HG02852 (cell line): ENCODE measurements around the gene TBC1D5.
A peak's percentile ranks its signal among the peaks of the same experiment; 100 is the strongest.
"Not testable (repeated sequence)": the region's sequence is repeated elsewhere in the genome, so short reads cannot be mapped to it uniquely, and the experiment has no call there.

Experiments
- ATAC-seq: cut with Tn5 transposase; IDR thresholded peaks from one replicate; pipeline ENCODE4 v1.9.1; 2021; ENCODE audit warnings: mild to moderate bottlenecking, moderate library complexity; ENCODE audit not compliant: unreplicated experiment

Gene TBC1D5

DNA sequence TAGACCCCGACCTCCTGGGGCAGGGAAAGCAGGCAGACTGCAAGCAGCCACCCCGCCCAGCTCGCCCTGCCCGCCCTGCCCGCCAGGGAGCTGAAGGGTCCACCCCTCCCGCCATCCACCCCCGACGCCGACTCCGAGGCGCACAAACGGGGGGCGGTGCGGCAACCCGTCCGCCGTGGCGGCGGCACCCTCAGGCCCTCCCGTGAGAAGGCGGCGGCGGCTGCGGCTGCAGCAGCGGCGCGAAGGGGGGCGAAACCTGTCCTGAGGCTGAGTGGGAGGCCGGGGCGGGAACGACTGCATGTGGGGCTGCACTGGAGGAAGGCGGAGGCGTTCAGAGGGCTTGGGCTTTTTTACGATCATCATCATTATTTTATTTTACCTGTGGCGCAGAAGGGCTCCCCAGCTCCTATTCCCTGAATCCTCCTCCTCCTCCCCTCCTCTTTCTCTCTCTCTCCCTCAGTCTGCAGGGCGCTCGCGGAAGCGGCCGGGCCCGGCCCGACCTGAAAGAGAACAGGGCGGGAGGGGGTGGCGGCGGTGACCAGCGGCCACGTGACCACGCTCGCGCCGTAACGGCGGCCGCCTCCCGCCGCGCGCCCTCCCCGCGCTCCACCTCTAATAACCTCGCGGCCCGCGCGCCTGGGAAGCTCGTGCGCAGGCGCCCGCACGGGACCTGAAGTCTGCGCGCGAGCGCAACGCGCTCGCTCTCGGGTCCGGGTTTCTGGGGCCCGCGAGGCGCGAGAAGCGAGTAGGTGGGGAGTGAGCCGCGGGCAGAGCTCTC is at the start of gene TBC1D5:
Gene TBC1D5, minus strand, starts transcription at position 530 of the 778 bp plus-strand sequence. CDS start 234,061 bp downstream, outside the sequence.
- ATAC-seq = peak; percentile 69

GRCh38 chr3:17783426-17783825 is 41.0 kb upstream of the TBC1D5 start:
- ATAC-seq = no peak

- ATAC-seq = no peak
Observed at GRCh38 chr3:17782751-17783150, 40.3 kb upstream of the TBC1D5 start.

DNA sequence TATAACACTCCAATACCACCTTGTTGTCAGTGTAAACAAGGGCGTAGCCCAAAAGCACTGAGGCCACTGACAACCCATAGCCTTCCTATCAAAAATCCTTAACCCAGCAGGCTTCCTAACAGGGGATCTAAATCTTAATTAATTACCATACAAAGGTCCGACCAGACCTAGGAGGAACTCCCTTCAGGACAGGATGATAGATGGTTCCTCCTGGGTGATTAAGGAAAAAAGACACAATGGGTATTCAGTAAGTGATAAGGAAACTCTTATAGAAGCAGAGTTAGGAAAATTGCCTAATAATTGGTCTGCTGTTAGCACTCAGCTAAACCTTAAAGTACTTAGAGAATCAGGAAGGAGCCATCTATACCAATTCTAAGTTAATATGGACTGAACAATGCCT is 37.9 kb upstream of the TBC1D5 start:
- not testable (repeated sequence) for ATAC-seq

DNA sequence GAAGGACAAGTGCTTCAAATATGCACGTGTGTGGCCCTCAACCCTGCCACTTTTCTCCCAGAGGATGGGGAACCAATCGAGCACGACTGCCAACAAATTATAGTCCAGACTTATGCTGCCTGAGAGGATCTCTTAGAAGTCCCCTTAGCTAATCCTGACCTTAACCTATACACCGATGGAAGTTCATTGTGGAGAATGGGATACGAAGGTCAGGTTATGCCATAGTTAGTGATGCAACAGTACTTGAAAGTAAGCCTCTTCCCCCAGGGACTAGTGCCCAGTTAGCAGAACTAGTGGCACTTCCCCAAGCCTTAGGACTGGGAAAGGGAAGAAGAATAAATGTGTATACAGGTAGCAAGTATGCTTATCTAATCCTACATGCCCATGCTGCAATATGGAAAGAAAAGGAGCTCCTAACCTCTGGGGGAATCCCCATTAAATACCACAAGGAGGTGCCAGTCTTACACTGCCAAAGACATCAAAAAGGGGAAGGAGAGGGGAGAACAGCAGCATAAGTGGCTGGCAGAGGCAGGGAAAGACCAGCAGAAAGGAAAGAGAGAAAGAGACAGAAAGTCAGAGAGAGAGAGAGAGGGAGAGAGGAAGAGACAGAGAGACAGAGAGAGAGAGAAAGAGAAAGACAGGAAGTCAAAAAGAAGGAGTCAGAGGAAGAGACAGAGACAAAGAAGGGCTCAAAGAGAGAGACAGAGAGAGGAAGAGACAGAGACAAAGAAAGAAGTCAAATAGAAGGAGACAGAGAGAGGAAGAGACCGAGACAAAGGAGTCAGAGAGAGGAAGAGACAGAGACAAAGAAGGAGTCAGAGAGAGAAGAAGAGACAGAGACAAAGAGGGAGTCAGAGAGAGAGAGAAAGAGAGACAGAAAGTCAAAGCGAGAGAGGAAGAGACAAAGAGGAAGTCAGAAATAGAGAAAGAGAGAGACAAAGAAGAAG is 37.1 kb upstream of the TBC1D5 start:
- not testable (repeated sequence) for ATAC-seq

DNA sequence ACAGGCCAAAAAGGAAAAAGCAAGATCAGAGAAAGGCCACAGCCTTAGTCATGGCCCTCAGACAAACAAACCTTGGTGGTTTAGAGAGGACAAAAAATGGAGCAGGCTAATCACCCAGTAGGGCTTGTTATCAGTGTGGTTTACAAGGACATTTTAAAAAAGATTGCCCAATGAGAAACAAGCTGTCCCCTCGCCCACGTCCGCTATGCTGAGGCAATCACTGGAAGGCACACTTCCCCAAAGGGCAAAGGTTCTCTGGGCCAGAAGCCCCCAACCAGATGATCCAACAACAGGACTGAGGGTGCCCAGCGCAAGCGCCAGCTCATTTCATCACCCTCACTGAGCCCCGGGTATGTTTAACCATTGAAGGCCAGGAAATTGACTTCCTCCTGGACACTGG is 34.9 kb upstream of the TBC1D5 start:
- not testable (repeated sequence) for ATAC-seq

DNA sequence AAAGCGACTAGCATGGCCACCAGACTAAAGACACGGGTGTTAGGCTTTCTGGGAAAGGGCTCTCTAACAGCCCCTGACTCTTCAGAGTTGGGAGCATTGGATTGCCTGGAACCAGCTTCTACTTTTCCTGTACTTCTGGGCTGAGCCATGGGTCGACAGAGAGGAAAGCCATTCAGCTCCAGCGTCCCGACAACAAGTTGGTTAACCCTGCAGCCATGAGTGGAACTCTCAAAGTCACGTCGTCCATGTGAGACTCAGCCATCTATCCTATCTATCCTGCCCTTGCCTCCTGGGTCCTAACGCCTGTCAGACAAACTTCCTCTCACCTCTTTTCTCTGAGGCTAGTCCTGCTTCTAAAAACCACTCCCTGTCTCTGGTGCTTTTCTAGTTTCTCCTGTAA is 32.6 kb upstream of the TBC1D5 start:
- ATAC-seq = no peak

GRCh38 chr3:17774180-17774910 is 31.9 kb upstream of the TBC1D5 start:
- not testable (repeated sequence) for ATAC-seq

DNA sequence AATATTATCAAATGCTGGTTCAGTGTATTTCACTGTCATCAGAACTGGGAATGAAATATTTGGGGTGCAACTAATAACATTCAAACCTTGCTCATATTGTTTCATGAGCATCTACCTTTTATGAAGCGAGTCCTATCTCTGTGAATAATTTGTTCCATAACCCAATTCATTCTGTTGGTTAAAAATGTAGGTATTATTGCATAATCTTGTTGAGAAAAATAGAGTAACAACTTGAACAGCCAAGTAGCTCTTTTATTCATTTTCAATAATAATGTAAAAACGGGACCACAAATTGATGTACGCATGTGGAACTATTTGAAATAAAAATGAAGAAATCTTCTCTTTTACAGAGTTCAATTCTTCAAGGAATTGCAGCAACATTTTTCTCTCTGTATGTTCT is 30.1 kb upstream of the TBC1D5 start:
- ATAC-seq = no peak

DNA sequence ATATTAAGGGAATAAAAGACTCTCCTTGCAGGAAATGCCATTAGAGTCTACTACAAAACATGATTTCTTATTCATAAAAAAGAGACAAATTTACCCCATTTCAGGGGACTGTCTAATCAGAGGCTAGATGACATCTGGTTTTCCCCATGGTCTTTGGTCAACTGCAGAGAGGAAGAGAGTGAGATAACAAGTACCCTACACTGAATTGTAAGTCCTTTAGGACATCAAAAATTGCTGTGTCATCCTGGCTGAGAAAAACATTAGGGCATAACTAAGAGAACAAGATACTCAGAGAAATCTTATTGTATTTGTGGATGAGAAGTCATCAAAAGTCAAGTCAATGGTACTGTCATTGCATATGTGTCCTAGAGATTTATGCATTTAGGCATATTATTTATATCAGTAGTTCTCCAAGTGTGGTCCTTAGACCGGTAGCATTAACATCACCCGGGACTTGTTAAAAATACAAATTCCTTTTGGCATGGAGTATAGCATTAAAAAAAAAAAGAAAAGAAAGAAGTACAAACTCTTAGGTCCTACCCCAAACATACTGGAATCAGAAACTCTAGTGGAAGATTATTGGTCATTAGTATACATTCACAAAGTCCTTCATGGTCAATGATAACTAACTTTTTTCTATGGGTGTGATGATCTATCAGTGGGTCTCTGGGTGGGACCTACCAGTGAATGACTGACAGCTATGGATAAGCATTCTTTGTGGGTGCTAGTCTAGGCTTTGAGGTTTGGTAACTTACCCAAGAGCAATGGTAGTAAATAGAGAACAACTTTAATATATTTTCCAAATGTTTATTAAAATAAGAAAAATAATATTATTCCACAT is 29.0 kb upstream of the TBC1D5 start:
- ATAC-seq = no peak

GRCh38 chr3:17770682-17771081 is 28.3 kb upstream of the TBC1D5 start:
- no peak for ATAC-seq

DNA sequence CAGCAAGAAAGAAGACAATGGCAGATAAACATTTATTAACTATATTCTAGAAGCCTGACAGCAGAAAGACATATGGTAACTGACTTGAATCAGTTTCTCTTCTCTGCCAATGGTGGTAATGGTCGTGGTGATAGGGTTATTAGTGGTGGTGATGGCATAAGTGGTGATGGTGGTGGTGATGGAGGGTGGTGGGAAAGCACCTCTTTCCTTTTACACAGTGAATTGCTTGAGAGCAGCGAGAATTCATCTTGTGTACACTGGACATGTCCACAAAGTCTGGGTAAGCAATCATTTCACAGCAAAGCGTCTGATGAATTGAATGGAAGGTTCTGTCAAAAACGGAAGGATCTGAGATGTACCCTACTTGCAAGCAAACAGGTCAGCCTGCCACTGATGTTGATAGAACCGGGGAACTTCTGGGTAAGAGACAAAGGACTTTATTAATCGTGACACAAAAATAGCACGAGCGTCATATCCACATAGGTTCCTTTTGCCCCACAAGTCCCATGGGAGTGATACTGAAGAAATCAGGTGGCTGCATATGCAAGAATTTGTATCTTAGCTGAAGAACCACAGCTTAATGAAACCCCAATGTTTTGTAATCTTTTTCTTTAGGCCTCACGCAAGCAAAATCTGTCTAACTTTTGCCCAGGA is 23.5 kb upstream of the TBC1D5 start:
- ATAC-seq = peak; percentile 76

GRCh38 chr3:17761563-17761962 is 19.1 kb upstream of the TBC1D5 start:
- ATAC-seq = no peak

DNA sequence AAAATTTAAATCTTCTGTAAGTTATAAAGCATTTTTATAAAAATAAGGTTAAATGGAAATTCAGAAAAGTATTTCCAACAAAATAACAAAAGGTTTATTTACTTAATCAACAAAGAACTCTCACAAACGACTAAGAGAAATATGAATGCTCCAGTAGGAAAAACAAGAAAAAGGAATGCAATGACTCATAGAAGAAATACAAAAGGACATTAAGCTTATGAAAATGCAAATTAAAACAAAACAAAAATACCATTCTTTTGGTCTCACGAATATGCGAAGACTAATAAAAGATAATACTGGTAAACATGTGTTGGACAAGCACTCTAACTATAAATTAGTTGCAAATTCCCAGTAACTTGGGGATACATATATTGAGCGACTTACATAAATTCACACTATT is 17.5 kb upstream of the TBC1D5 start:
- no peak for ATAC-seq

DNA sequence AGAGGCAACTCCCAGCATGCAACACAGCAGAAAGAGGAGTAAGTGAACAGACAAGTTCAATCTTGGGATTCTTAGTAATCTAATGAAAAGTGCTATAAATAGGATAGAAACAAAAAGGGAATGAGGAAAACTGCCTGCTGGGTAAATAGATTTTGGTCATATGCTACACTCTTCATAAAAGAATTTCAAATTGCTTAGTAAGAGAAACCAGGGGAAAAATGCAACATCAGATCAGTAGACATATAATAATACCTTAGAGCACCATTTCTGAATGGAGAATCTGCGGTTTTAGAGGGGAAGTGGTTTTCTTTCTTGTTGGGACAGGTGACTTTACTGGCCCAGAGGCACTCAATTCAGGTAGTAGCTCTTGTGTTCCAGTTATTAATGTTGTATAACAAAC is 13.4 kb upstream of the TBC1D5 start:
- ATAC-seq = peak; percentile 70

- ATAC-seq = no peak
Observed at GRCh38 chr3:17753632-17753992, 11.2 kb upstream of the TBC1D5 start.

DNA sequence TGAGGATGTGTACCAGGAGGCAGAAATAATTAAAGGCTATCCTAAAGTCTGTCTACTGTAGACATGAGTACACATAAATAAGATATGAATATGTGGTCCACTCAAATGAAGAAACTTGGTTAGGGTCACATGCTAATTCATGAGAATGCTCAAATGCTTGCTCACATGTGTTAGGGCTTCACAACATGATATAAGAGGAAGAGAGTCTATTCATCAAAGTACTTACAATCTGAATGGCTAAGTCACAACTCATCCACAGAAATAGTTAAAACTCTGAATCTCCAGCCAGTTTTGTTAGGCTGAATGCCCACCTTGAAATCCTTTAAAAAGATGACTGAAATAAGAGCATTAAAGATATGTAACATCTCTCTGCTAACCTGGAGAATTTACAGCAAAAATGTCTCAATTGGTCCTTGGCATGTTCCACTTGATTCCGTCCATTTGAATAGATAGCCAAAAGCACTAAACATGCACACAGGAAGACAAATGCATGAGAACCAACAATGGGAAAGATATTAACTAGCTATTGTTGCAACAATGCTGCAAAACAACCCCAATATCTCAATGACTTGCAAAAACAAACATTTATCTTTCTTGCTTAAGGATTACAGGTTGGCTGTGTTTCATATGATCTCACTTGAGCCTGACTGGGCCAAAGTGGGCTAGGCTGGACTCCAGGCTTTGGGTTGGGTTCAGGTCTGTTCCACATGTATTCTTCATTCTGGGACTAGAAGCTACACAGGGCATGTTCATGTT is 10.6 kb upstream of the TBC1D5 start:
- no peak for ATAC-seq

GRCh38 chr3:17752436-17752835 is 10.0 kb upstream of the TBC1D5 start:
- ATAC-seq = no peak

DNA sequence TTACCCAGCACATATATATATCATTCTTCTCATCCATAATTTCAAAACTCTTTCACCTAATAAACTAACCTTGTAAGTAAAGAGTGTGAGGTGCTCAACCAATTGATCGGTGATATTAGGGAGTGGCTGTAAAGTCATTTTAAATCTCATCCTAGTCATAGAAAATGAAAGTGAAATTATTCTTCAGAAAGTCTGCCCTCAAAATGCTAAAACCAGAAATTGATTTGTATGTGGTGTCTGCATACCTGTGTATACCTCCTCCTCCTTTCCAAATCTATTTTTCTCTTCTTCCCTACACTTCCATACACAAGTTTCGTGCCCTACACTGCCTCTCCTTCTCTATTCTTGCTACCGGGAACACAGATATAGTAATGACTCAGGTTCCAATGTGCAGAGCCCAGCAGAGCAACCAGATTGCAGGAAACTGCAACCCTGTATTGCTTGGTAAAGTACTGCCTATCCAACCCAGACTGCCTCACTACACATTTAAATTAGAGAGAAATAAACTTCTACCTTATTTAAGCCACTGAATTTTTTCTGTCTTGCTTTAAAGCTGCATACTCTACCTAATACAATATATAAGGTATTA is 7.4 kb upstream of the TBC1D5 start:
- ATAC-seq = peak; percentile 31
